Prostate gland (tissue), 2 donors: Measurements from ENCODE around the gene TUBB.

ENCODE experiments used
- CTCF ChIP-seq, 4 experiments: fragments of 200-600 bp in 2 of 4; fragments of 450-650 bp in 2 of 4; sonication (generic) in 2 of 4; IDR thresholded peaks; 1 replicate in 3 of 4; 2 replicates in 1 of 4; pipeline ENCODE4 v1.5.1; 2016 to 2019; ENCODE audit warnings: antibody characterized with exemption in 4 of 4, mild to moderate bottlenecking in 2 of 4, moderate library complexity in 2 of 4
- POLR2A ChIP-seq: fragments of 450-650 bp; IDR thresholded peaks from one replicate; pipeline ENCODE4 v1.6.1; 2016; ENCODE audit warnings: antibody characterized with exemption, mild to moderate bottlenecking
- POLR2AphosphoS5 ChIP-seq: sonication (generic); formaldehyde crosslinking; IDR thresholded peaks from one replicate; pipeline ENCODE4 v1.6.1; 2017; ENCODE audit warnings: antibody characterized with exemption

DNA sequence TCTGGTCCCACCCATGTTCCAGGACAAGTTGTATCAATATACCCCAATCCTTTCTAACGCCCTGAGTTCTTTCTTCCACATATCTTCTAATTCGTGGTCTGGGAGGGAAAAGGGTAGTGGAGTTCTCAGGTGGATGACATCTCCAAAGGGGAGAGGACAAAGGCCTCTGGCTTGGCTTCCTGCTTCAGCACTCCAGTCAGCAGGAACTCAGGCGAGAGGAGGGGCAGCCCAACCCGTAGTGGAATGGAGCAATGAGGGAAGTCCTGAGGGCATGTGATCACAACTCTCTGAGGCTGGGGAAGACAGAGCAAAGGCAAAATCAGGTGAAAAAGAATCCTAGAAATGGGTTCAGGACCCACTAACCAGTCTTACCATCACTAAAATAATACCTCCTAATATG, 19.8 kb upstream of the TUBB start:
- no peak for TF ChIP-seq CTCF (IDR thresholded peaks at IDR 0.05)
- no peak for TF ChIP-seq POLR2AphosphoS5
- no peak for TF ChIP-seq POLR2A
